Suppressor macrophage treated with lipopolysaccharide for 4 hours (primary cell): ENCODE results near the gene ECI1.
A peak's percentile ranks its signal among the peaks of the same experiment; 100 is the strongest.
"Not testable (repeated sequence)": the region's sequence is repeated elsewhere in the genome, so short reads cannot be mapped to it uniquely, and the experiment has no call there.

Experiments
- DNase-seq: peaks from one replicate; pipeline ENCODE4 v3.0.0-alpha.2; 2020

Gene ECI1

GRCh38 chr16:2209258-2210008, 42.0 kb downstream of the ECI1 start:
- no peak for DNase-seq

- DNase-seq: no peak
These were observed 42.6 kb downstream of the ECI1 start for GRCh38 chr16:2208772-2209171.

GRCh38 chr16:2208308-2208707, 43.1 kb downstream of the ECI1 start:
- no peak for DNase-seq

- DNase-seq: no peak
These were observed 43.5 kb downstream of the ECI1 start for GRCh38 chr16:2207872-2208271.

GRCh38 chr16:2206780-2207433, 44.5 kb downstream of the ECI1 start:
- DNase-seq: peak; percentile 35

- DNase-seq: no peak
These were observed 45.0 kb downstream of the ECI1 start for GRCh38 chr16:2206420-2206779.

GRCh38 chr16:2205967-2206313, 45.4 kb downstream of the ECI1 start:
- DNase-seq: no peak

- peak; percentile 92 for DNase-seq
These were observed 46.1 kb downstream of the ECI1 start, which contains the start of gene MLST8 for GRCh38 chr16:2205104-2205966. MLST8 (plus strand) TSS chr16:2205454; CDS start chr16:2206086, 632 bp downstream.

GRCh38 chr16:2204416-2205103, 46.8 kb downstream of the ECI1 start:
- DNase-seq: no peak

GRCh38 chr16:2203119-2203688, 48.2 kb downstream of the ECI1 start:
- not testable (repeated sequence) for DNase-seq

- no peak for DNase-seq
These were observed 51.1 kb downstream of the ECI1 start for GRCh38 chr16:2200313-2200712.

GRCh38 chr16:2199621-2200139, 51.7 kb downstream of the ECI1 start:
- DNase-seq: no peak

- no peak for DNase-seq
These were observed 52.3 kb downstream of the ECI1 start for GRCh38 chr16:2199095-2199494.

GRCh38 chr16:2198283-2198682, 53.1 kb downstream of the ECI1 start:
- no peak for DNase-seq

- DNase-seq: no peak
These were observed 53.6 kb downstream of the ECI1 start for GRCh38 chr16:2197765-2198164.

GRCh38 chr16:2196981-2197511, 54.3 kb downstream of the ECI1 start:
- no peak for DNase-seq

GRCh38 chr16:2196162-2196980, 55.0 kb downstream of the ECI1 start, which contains the start of gene CASKIN1:
CASKIN1 (minus strand) TSS chr16:2196605; CDS start chr16:2196432, 173 bp downstream.
- DNase-seq: peak; percentile 39

- DNase-seq: no peak
These were observed 55.8 kb downstream of the ECI1 start for GRCh38 chr16:2195322-2196161.

- peak; percentile 27 for DNase-seq
These were observed 56.5 kb downstream of the ECI1 start for GRCh38 chr16:2194852-2195321.
